Prostate gland (tissue), 2 donors: ENCODE data around the gene HSD17B1.

Experiments
- POLR2A ChIP-seq: fragments of 450-650 bp; IDR thresholded peaks from one replicate; pipeline ENCODE4 v1.6.1; 2016; ENCODE audit warnings: antibody characterized with exemption, mild to moderate bottlenecking
- POLR2AphosphoS5 ChIP-seq: sonication (generic); formaldehyde crosslinking; IDR thresholded peaks from one replicate; pipeline ENCODE4 v1.6.1; 2017; ENCODE audit warnings: antibody characterized with exemption
- TF ChIP-seq, protein P1 (sequence below), 4 experiments: fragments of 200-600 bp in 2 of 4; fragments of 450-650 bp in 2 of 4; sonication (generic) in 2 of 4; IDR thresholded peaks; 1 replicate in 3 of 4; 2 replicates in 1 of 4; pipeline ENCODE4 v1.5.1; 2016 to 2019; ENCODE audit warnings: antibody characterized with exemption in 4 of 4, mild to moderate bottlenecking in 2 of 4, moderate library complexity in 2 of 4

GRCh38 chr17:42535155-42536047 is 17.3 kb upstream of the HSD17B1 start:
- TF ChIP-seq POLR2AphosphoS5 (no peak), POLR2A (no peak)
- TF ChIP-seq, protein P1, sequence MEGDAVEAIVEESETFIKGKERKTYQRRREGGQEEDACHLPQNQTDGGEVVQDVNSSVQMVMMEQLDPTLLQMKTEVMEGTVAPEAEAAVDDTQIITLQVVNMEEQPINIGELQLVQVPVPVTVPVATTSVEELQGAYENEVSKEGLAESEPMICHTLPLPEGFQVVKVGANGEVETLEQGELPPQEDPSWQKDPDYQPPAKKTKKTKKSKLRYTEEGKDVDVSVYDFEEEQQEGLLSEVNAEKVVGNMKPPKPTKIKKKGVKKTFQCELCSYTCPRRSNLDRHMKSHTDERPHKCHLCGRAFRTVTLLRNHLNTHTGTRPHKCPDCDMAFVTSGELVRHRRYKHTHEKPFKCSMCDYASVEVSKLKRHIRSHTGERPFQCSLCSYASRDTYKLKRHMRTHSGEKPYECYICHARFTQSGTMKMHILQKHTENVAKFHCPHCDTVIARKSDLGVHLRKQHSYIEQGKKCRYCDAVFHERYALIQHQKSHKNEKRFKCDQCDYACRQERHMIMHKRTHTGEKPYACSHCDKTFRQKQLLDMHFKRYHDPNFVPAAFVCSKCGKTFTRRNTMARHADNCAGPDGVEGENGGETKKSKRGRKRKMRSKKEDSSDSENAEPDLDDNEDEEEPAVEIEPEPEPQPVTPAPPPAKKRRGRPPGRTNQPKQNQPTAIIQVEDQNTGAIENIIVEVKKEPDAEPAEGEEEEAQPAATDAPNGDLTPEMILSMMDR (IDR thresholded peaks at IDR 0.05) = no peak
